Upper lobe of left lung (tissue), 6 donors: ENCODE measurements around the gene HMGN2. TPM values are rescaled to one million over a fixed set of nuclear protein-coding genes. Genes with fewer than 3 reads are reported as not detected.

Experiments used
- ATAC-seq, 2 donors: fragments of 200-7000 bp; cut with Tn5 transposase; one replicate each; pipeline ENCODE4 v1.9.1; 2022; ENCODE audit warnings: mild to moderate bottlenecking in 2 of 2, moderate library complexity in 2 of 2; ENCODE audit not compliant: low FRiP score in 2 of 2
- DNase-seq, 2 donors: peaks; one replicate each; pipeline ENCODE4 v3.0.0-alpha.2; 2019 to 2020
- H3K27ac ChIP-seq, 4 donors: fragments of 200-600 bp; sonication (generic); one replicate each; pipeline ENCODE4 v1.5.1; 2016 to 2019
- H3K27me3 ChIP-seq, 4 donors: fragments of 200-600 bp; sonication (generic); one replicate each; pipeline ENCODE4 v1.5.1; 2017 to 2019
- H3K36me3 ChIP-seq, 4 donors: fragments of 200-600 bp; sonication (generic); one replicate each; pipeline ENCODE4 v1.5.1; 2016 to 2019
- H3K4me1 ChIP-seq, 4 donors: fragments of 200-600 bp; sonication (generic); one replicate each; pipeline ENCODE4 v1.5.1; 2018 to 2019
- H3K4me3 ChIP-seq, 4 donors: fragments of 200-600 bp; sonication (generic); one replicate each; pipeline ENCODE4 v1.5.1; 2017 to 2019; ENCODE audit warnings: mild to moderate bottlenecking in 2 of 4, moderate library complexity in 1 of 4
- H3K9me3 ChIP-seq, 4 donors: fragments of 200-600 bp; sonication (generic); one replicate each; pipeline ENCODE4 v1.5.1; 2018 to 2019
- EP300 ChIP-seq, 4 donors: sonication (generic); formaldehyde crosslinking; IDR thresholded peaks; one replicate each; pipeline ENCODE4 v1.5.1; 2017; ENCODE audit warnings: antibody characterized with exemption in 4 of 4, control low read depth in 2 of 4
- POLR2A ChIP-seq, 4 donors: fragments of 450-650 bp; IDR thresholded peaks; one replicate each; pipeline ENCODE4 v1.5.1; 2016 to 2017; ENCODE audit warnings: antibody characterized with exemption in 4 of 4, mild to moderate bottlenecking in 2 of 4
- POLR2AphosphoS5 ChIP-seq, 2 donors: sonication (generic); formaldehyde crosslinking; IDR thresholded peaks; one replicate each; pipeline ENCODE4 v1.5.1; 2017; ENCODE audit warnings: antibody characterized with exemption in 2 of 2
- WGBS, 2 donors: methylation state at CpG; one replicate each; pipeline ENCODE4 v1.1.5; 2017 to 2018; 5-methylcytosine and 5-hydroxymethylcytosine counted together
- total RNA-seq, 6 donors: library from RNA; depleted of rRNA in 4 of 6; stranded (reverse); fragments of >200 nt in 4 of 6; gene quantifications; one replicate each; pipeline versions ENCODE4 v1.1.0 to v1.2.1, GENCODE V29; 2016 to 2021
- TF ChIP-seq, protein P1 (sequence below), 6 experiments: fragments of 450-650 bp in 4 of 6; fragments of 200-600 bp in 2 of 6; sonication (generic) in 2 of 6; IDR thresholded peaks; one replicate each; pipeline ENCODE4 v1.5.1; 2016 to 2019; ENCODE audit warnings: antibody characterized with exemption in 6 of 6
- donor health status: DM: no; HTN: no; CAD: no; lungs with moderate emphysema.
- donor health status: DM: no; HTN: yes; CAD: no; lungs with severe emphysema.

The HMGN2 gene
- total RNA-seq, 6 donors from 2014 or later = 166 to 378 (median 267) TPM

GRCh38 chr1:26434161-26434752 lies 38.0 kb upstream of the HMGN2 start:
- Histone ChIP-seq H3K9me3 (no peaks in the 10 kb centered on the region), H3K27me3 (no peaks in the 10 kb centered on the region), H3K27ac (no peak overlapping the region), H3K36me3 (peaks cover 16 to 38% (median 29%) of the 10 kb centered on the region in 4 donors), H3K4me1 (peaks cover 18 to 30% (median 21%) of the 10 kb centered on the region in 4 donors), H3K4me3 (no peak overlapping the region)
- TF ChIP-seq, protein P1, sequence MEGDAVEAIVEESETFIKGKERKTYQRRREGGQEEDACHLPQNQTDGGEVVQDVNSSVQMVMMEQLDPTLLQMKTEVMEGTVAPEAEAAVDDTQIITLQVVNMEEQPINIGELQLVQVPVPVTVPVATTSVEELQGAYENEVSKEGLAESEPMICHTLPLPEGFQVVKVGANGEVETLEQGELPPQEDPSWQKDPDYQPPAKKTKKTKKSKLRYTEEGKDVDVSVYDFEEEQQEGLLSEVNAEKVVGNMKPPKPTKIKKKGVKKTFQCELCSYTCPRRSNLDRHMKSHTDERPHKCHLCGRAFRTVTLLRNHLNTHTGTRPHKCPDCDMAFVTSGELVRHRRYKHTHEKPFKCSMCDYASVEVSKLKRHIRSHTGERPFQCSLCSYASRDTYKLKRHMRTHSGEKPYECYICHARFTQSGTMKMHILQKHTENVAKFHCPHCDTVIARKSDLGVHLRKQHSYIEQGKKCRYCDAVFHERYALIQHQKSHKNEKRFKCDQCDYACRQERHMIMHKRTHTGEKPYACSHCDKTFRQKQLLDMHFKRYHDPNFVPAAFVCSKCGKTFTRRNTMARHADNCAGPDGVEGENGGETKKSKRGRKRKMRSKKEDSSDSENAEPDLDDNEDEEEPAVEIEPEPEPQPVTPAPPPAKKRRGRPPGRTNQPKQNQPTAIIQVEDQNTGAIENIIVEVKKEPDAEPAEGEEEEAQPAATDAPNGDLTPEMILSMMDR (IDR thresholded peaks at IDR 0.05) = no peak
- TF ChIP-seq POLR2AphosphoS5 (IDR thresholded peaks at IDR 0.05) (no peak), POLR2A (IDR thresholded peaks at IDR 0.05) (no peak), EP300 (IDR thresholded peaks at IDR 0.05) (no peak)
- no peak for DNase-seq
- no peak for ATAC-seq

DNA sequence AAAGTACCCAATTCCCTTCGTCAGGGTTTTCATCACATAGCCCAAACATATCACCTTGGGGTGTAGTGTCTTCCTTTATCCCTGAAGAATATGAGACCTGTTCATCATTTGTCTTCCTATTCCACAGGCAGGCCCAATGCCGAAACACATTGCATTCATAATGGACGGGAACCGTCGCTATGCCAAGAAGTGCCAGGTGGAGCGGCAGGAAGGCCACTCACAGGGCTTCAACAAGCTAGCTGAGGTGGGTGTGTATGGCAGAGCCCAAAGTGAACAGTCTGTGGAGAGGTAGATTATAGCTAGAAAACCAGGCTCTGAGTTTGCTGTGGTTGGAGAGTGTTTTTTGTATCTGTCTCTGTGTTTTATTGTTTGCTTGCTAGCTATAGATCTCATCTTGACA lies 34.2 kb upstream of the HMGN2 start:
- WGBS, 2 donors = 92 to 98% methylated on average over 6 of the region's 6 CpGs
- no peak for DNase-seq
- H3K4me1 ChIP-seq = peaks cover 6 to 15% (median 9%) of the 10 kb centered on the region in 4 donors
- no peak overlapping the region for H3K27ac ChIP-seq
- peaks cover 33 to 76% (median 61%) of the 10 kb centered on the region in 4 donors for H3K36me3 ChIP-seq
- no peak for TF ChIP-seq POLR2A (IDR thresholded peaks at IDR 0.05)
- TF ChIP-seq, protein P1 (IDR thresholded peaks at IDR 0.05) = no peak
- no peak for TF ChIP-seq POLR2AphosphoS5 (IDR thresholded peaks at IDR 0.05)
- no peak for TF ChIP-seq EP300 (IDR thresholded peaks at IDR 0.05)
- no peak overlapping the region for H3K4me3 ChIP-seq
- no peak for ATAC-seq
- no peaks in the 10 kb centered on the region for H3K9me3 ChIP-seq
- H3K27me3 ChIP-seq = no peaks in the 10 kb centered on the region

DNA sequence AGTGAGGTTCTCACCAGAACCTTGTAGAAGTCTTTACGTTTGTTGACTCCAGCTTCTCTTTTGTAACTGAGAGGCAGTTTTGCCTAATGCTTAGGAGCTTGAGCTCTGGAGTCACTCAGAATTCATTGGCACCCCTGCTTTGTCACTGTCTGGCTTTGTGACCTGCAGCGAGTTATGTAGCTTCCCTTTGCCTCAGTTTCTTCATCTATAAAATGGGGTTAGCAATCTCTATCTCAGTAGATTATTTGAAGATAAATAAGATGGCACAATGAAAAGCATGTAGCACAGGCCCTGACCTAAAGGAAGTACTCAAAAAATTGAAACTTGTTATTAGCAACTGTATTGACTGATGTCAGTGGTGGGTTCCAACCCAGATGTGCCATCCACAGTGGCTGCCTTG lies 32.0 kb upstream of the HMGN2 start:
- DNase-seq = no peak
- Histone ChIP-seq H3K27ac (no peak overlapping the region), H3K27me3 (no peaks in the 10 kb centered on the region), H3K4me1 (no peaks in the 10 kb centered on the region), H3K36me3 (peaks cover 38 to 98% (median 78%) of the 10 kb centered on the region in 4 donors), H3K9me3 (no peaks in the 10 kb centered on the region), H3K4me3 (no peak overlapping the region)
- no peak for ATAC-seq
- WGBS, 2 donors = 96 to 97% methylated on average over 2 of the region's 2 CpGs
- TF ChIP-seq POLR2A (IDR thresholded peaks at IDR 0.05) (no peak), EP300 (IDR thresholded peaks at IDR 0.05) (no peak), POLR2AphosphoS5 (IDR thresholded peaks at IDR 0.05) (no peak)
- TF ChIP-seq, protein P1 (IDR thresholded peaks at IDR 0.05) = no peak

GRCh38 chr1:26449868-26450267 lies 22.4 kb upstream of the HMGN2 start:
- 88 to 94% methylated on average over 3 of the region's 3 CpGs for WGBS, 2 donors
- TF ChIP-seq POLR2AphosphoS5 (IDR thresholded peaks at IDR 0.05) (no peak), POLR2A (IDR thresholded peaks at IDR 0.05) (no peak), EP300 (IDR thresholded peaks at IDR 0.05) (no peak)
- TF ChIP-seq, protein P1 (IDR thresholded peaks at IDR 0.05) = no peak
- Histone ChIP-seq H3K4me3 (no peak overlapping the region), H3K9me3 (no peaks in the 10 kb centered on the region), H3K27ac (no peak overlapping the region), H3K4me1 (no peaks in the 10 kb centered on the region), H3K27me3 (no peaks in the 10 kb centered on the region), H3K36me3 (peaks cover 10 to 81% (median 51%) of the 10 kb centered on the region in 4 donors)
- DNase-seq (no peak), ATAC-seq (no peak)

DNA sequence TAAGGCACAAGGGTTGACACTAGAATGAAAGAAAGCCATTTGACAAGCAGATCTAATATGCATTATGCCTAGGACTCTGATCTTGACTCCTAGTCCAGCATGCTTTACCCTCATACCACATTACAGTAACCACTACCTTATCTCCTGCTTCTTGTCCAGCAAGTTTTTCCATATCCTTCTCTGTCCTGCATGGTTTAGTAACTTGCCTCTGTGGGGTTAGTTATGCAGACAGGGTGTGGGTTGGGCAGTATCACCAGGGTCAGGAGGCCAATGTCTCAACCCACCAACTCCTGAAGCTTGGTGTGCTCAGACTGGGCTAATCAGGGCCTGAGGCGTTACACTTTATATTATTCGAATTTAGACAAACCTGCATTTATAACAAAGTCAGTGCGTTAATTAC lies 21.3 kb upstream of the HMGN2 start:
- H3K4me1 ChIP-seq = no peaks in the 10 kb centered on the region
- TF ChIP-seq EP300 (IDR thresholded peaks at IDR 0.05) (no peak), POLR2A (IDR thresholded peaks at IDR 0.05) (no peak), POLR2AphosphoS5 (IDR thresholded peaks at IDR 0.05) (no peak)
- TF ChIP-seq, protein P1 (IDR thresholded peaks at IDR 0.05) = no peak
- no peak overlapping the region for H3K4me3 ChIP-seq
- peaks cover 10 to 80% (median 54%) of the 10 kb centered on the region in 4 donors for H3K36me3 ChIP-seq
- H3K27ac ChIP-seq = no peak overlapping the region
- H3K27me3 ChIP-seq = no peaks in the 10 kb centered on the region
- no peaks in the 10 kb centered on the region for H3K9me3 ChIP-seq
- 92 to 98% methylated on average over 3 of the region's 3 CpGs for WGBS, 2 donors
- no peak for DNase-seq
- ATAC-seq = no peak
